DMS 273 (cell line): ENCODE data around the gene SIGLEC14.
"Not testable (repeated sequence)": the region's sequence is repeated elsewhere in the genome, so short reads cannot be mapped to it uniquely, and the experiment has no call there.

Experiments
- DNase-seq: peaks from one replicate; lab custom pipeline; 2025; ENCODE audit not compliant: unreplicated experiment; lab: John Stamatoyannopoulos, UW

SIGLEC14 gene, protein sequence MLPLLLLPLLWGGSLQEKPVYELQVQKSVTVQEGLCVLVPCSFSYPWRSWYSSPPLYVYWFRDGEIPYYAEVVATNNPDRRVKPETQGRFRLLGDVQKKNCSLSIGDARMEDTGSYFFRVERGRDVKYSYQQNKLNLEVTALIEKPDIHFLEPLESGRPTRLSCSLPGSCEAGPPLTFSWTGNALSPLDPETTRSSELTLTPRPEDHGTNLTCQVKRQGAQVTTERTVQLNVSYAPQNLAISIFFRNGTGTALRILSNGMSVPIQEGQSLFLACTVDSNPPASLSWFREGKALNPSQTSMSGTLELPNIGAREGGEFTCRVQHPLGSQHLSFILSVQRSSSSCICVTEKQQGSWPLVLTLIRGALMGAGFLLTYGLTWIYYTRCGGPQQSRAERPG

DNA sequence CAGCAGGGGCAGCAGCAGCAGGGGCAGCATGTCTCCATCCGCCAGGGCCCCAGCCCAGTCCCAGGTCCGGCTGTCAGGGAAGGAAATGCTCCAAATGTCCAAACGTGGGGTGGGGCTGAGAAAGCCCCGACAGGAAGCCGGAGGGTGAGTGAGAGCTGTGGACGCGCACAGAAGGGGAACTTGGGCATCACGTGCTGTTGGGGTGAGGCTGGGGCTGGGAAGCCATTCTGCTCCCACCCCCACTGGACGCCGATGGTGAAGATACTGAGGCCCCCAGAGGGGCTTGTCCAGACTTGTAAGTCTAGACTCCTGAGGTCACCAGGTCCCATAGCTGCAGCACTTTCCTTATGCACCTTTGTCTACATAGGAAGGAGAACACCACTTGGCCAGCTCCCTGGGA lies at the start of gene SIGLEC14:
Gene SIGLEC14 (minus strand): TSS at position 96 of the 400 bp plus-strand sequence. CDS start 66 bp downstream, at position 30.
- not testable (repeated sequence) for DNase-seq

DNA sequence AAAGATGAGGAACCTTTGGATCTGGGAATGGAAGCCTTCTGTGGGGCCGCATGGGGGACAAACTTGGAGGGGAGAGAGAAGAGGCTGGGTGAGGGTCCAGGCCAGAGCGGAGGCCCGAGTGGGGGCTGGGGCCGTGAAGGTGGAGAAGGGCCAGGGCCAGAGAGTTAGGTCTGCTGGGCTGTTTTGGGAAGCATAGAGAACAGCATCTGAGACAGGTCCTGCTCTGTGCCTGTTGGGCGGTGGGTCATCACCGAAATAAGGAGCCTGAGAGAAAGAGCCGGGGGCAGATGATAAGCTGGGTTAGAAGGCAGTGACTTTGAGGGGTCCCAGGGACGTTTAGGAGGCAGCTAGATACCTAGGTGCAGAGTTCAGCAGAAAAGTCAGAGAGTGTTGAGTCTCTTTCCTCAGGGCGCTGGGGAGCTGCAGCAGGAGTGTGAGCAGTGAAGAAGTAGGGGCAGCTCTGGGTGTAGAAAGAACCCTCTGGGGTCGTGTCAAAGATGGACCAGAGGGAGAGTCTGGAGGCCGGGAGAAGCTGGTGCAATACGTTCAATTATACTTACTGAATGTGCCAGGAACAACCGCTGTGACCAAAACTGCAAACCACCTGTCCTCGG lies 49.2 kb upstream of the SIGLEC14 start:
- no peak for DNase-seq

DNA sequence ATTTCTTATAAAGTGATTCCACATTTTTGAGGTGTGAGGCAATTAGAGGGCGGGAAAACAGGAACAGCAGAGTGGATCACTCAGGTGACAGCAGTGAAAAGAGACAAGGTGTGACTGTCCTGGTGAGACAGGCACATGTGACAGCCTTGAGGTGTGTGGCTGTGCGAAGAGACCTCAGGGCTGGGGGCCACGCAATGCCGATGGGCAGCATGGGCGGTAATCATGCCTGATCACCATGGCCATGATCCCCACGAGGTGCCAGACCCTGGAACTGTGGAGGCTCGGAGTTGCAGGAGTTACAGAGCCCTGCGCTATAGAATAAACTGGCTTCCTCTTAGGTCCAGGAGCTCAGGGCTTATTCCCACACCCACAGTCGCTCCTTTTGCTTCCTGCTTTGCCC lies 48.5 kb upstream of the SIGLEC14 start:
- DNase-seq, result no peak

DNA sequence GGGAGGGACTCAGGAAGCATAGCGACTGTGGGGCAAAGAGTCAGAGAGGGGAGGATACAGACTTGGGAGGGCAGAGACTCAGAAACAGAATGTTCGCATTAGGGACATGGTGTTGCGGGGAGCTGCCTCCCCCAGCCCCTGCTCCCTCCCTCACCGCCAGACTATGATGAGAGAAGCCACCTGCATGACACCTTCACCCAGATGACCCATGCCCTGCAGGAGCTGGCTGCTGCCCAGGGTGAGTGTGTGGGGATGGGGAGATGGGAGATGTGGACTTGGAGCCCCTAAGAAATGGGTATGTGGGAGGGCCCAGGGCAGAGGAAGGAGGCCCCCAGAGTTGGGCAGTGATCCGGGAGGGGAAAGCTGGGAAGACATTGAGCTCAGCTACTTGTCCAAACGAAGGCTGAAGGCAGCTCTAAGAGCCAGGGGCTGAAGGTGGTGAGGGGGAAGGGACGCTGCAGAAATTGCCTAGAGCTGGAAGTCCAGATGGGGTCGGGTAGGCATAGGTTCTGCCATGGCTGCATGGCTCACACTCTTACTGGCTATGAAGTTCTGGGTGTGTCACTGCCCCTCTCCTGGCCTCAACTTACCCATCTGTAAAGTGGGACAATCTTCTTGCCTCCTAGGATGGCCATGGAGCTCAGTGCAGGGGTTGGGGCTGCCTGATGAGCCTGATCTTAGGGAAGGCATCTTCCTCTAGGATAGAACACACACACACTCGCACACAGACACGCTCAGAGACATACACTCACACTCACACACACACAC lies 47.9 kb upstream of the SIGLEC14 start:
- no peak for DNase-seq

DNA sequence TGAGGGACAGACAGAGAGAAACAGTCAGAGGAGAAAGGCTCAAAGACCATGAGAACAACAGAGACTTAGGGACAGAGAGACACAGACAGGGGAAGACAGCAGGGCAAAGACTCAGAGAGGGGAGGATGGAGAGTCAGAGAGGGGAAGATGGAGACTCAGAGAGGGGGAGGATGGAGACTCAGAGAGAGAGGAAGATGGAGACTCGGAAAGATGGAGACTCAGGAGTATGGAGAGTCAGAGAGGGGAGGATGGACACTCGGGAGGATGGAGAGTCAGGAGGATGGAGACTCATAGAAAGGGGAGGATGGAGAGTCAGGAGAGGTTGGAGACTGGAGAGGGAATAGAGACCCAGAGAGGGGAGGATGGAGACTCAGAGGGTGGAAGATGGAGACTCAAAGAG lies 47.2 kb upstream of the SIGLEC14 start:
- no peak for DNase-seq

DNA sequence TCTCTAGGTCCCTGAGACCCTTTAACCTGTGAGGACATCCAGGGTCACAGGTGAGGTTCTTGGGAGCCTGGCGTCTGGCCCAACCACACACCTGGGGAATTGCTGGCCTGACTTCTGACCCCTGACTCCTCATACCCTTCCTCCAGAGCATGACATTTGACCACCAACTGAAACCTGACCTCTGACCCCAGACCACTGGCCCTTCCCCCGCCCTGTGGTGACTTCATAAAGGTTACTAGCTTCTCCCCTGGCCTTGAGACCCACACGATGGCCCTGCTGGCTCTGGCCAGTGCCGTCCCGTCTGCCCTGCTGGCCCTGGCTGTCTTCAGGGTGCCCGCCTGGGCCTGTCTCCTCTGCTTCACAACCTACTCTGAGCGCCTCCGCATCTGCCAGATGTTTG lies 46.6 kb upstream of the SIGLEC14 start, which contains the start of gene SPACA6:
Gene SPACA6 (plus strand): TSS at position 71 of the 400 bp plus-strand sequence. CDS start 197 bp downstream, at position 268.
- no peak for DNase-seq

DNA sequence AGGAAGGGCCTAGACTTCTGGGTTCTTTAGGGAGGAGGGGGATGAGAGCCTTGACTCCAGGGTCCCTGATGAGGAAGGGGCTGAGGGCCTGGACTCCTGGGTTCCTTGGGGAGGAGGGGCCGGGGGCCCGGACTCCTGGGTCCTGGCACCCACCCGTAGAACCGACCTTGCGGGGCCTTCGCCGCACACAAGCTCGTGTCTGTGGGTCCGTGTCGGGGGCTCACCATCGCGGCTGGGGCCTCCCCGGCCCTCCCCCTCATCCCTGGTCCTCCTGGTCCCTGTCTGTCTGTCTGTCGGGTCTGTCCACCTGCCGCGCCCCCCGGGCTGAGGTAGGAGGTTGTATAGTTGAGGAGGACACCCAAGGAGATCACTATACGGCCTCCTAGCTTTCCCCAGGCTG lies 45.8 kb upstream of the SIGLEC14 start:
- no peak for DNase-seq

DNA sequence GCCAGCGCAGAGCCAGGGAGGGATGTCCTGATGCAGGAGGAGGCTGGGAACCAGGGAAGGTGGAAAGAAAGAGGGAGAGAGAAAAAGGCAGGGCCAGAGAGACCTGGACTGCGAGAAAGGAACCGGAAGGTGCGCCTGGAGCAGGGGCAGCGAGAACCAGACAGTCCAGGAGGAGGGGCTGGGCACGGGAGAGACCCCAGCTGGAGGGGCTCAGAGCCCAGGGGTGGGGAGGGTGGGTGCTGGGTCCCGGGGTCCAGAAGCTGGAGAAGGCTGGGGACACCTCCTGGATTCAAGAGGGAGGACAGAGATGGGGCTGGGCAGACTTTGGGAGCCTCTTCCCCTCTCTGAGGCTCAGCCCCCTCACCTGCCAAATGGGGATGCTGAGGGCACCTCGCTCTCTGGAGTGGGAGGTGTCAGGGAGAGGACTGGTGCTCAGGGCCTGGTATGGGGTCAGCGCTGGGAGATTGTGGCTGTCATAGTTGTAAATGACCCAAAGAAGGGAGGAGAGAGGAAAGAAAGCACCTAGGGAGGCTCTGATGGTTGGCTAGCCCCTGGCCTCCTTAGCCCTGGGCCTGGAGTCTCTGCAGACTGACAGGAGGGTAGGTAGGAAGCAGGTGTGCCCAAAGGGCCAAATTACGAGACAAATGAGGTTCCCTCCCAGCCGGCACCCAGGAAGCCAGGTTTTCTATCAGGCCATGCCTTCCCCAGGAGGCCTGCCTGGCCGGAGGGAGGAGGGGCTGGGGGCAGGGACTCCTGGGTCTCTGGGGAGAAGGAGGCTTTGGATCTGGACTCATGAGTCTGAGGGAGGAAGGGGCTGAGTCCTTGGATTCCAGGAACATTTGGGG lies 45.2 kb upstream of the SIGLEC14 start:
- DNase-seq, result no peak

DNA sequence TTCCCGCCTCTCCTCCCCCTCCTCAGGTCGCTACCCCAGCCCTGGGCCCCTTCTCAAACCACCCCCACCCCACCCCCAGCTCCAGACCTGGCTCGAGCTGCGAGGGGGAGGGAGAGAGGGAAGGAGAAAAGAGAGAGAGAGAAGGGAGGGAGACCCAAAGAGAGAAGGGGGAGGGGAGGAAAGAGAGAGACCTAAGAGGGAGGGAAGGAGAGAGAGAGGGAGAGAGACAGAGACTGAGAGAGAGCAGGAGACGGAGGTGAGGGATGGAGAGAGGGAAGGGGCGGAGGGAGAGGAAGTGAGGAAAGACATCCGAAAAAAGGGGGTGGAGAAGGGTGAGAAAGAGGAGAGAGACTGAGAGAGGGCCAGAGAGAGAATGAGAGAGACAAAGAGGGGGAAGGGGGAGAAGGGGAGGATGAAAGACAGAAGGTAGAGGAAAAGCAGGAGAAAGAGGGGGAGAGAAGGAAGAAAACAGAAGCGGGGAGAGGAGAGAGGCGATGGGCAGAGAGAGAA lies 44.5 kb upstream of the SIGLEC14 start:
- peak; percentile 31 for DNase-seq

DNA sequence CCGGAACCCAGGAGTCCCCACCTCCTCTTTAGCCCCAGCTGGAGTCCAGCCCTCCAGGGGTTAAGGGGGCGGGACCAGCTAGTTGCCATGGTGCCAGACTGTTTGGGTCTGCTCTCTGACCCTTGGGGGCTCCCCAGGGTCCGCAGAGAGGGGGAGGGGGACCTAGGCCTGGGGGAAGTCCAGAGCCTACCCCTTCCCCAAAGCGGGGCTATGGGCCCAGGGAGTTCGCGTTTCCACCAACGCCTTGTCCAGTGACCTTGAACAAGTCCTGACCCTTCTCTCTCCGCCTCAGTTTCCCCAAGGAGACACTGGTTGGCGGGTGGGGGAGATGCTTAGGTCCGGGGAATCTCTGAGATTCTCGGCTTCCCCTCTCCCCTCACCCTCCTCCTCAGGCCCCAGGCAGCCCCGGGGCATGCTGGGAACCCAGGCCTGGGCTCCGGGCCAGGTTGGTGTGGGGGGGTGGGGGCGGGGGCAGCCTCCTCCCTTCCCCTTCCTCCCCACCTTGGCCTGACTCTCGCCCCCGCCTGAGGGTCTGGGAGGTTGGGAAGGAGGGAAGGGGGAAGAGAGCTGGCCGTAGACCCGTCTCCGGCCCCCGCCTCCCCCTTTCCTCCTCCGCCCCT lies 43.9 kb upstream of the SIGLEC14 start:
- DNase-seq, result peak; percentile 45

DNA sequence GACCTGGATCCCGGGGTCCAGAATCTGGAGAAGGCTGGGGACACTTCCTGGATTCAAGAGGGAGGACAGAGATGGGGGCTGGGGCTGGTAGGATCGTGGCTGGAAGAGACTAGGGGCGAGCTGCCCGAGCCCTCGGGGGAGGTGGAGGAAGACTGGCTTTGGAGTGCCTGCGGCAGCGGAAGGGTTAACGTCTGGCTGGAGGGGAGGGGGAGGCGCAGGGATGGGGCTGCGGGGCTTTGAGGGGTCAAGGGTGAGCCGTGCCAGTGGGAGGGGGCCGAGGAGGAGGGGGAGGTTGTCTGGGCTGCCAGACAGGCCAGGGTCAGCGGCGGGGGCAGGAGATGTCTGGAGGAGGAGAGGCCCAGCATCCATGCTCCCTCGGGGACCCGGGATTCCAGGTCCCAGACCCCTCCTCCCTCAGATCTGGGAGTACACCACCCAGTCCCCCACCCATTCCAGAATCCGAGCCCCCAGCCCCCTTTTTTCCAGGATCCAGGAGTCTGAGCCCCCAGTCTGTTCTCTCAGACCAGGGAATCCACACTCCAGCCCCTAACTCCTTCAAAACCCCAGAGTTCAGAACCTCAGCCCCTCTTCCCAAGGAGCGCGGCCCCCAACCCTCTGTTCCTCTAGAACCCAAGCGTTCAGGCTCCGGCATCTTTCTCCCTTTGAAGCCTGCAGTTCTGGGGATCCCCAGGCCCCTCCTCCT lies 43.3 kb upstream of the SIGLEC14 start:
- DNase-seq, result no peak

DNA sequence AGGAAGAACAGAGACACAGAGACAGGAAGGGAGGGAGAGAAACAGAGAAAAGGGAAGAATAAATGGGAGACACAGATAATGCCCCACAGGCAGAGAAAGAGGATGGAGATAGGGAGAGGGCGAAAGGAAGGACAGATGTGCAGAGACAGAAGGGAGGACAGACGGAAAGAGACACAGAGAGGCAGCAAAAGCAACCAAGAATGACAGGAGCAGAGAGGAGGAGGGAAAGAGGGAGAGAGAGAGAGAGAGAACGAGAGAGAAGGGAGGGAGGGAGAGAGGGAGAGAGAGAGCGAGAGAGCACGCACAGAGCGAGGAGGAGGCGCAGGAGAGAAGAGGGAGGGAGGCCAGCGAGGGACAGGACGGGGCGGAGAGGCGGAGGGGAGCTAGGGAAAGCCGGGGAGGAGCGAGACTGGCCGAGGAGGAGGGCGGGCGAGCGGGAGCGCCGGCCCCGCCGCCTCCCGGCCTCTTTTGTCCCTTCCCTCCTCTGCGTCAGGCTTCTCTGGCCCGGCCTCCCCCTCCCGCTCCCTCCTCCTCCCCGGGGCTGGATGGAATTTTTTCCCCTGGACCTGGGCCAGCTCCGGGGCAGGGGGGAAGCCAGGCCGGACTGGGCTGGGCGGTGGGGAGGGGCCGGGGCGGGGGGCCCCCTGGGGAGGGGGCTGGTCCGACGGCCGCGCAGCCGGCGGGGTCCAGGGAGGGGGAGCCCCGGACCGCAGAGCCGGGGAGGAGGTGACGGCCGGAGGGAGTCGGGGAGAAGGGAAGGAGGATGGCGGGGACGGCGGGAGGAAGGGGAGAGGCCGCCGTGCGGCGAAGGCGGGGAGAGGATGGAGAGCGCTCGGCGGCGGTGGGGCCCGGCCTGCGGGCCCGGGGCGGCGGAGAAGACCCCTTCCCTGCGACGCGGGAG lies 42.3 kb upstream of the SIGLEC14 start:
- peak; percentile 54 for DNase-seq

DNA sequence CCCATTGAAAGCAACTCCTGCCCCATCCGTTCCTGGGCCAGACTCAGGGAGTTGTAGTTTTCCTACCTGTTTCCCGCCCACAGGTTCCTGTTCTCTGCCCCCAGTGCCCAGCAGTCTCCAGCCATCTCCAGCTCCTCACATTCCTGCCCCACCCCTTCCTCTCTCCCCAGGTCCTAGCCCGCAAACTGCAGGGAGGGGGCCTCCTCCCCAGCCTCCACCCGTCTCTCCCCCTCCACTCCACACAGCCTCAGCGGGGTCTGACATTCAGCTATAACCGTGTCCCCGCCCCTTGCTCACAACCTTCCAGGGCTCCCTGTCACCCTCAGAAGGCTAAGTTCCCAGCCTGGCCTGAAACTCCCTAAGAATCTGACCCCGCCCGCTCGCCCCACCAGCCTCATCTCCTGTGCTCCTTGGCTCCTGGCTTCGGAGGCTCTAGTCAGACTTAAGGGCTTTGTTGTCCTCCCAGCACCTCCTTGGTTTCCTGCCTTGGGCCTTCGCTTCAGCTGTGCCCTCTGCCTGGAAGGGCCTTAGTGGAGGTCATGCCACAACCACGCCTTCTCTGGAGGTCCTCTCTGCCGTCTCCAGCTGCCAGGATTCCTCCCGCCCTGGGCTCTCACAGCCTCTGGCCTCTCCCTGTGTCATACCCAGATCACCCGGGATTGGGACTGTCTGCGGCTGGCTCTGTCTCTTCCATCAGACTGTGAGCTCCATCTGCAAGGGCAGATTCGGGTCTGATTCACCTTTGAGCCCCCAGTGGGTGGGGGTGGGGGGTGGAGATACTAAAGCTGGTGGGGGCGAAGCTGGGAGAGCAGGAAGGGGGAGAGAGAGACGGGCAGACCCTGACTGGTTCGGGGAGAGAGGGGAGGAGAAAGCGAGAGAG lies 41.4 kb upstream of the SIGLEC14 start:
- DNase-seq, result no peak

DNA sequence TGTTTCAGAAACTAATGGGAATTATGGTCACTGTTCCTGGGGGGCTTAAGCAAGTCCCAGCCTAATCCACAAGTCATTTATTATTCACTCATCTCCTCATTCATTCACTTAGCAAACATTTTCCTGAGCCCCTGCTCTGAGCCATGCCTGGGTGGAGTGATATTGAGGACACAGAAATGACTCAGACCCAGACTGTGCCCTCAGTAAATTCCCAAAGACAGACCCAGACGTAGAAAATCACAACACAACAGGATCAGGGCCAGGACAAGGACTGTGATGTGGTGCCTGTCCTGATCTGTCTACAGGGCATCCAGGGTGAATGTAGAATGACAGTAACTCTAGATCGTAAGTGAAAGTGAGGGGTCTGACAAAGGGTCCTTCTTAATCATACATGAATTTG lies 39.5 kb upstream of the SIGLEC14 start:
- no peak for DNase-seq

DNA sequence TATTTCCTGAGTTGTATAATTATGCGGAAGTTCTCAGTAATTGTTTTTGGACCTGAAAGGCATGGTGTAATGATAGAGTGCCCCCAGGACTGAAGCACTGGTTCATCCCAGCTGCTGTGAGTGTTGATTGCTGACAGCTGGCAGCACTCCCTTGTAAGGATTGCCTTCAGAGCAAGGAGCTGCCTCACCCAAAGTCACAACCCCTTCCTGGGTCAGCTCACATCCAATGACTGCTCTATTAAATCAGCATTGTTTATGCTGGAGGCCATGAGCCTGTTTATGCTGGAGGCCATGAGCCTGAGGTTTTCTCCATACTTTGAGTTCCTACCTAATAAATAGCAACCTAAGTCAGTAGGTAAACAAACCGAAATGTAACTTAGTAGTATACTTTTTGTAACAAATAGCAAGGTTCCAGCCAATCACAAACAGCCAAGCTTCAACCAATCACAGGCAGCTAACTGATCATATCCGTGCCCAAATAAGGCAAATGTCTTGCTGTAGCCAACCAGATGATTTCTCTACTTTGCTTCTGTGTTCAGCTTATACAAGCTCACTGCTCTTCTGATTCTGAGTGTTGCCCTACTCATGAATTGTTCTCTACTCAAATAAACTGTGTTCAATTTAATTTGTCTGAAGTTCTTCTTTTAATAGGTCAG lies 34.8 kb upstream of the SIGLEC14 start:
- peak; percentile 7 for DNase-seq

DNA sequence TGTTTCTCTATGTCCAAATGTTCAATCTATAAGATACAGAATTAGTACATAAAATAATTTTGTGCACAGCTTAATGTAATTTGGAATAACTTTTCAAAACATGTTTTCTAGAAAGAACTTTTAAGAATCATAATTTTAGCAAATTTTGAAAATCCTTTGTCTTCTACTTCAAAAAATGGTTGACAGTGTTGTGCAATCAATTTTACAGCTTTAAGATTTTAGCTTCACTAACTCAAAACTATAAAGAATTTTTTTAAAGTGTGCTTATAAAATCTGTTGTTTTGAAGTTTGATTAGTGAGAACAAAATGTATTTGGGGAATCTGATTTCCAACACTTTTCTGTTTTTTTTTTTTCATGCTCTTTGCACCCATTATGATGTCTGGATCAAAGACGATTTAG lies 33.8 kb upstream of the SIGLEC14 start:
- DNase-seq, result no peak

DNA sequence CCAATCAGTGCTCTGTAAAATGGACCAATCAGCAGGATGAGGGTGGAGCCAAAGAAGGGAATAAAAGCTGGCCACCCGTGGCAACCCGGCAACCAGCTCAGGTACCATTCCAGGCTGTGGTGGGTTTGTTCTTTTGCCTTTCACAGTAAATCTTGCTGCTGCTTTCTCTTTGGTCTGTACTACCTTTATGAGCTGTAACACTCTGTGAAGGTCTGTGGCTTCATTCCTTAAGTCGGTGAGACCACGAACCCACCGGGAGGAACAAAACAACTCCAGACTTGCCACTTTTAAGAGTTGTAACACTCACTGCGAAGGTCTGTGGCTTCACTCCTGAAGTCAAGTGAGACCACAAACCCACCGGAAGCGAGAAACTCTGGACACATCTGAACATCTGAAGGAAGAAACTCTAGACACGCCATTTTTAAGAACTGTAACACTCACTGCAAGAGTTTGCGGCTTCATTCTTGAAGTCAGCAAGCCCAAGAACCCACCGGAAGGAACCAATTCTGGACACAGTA lies 30.0 kb upstream of the SIGLEC14 start:
- DNase-seq, result no peak
